Right ventricle myocardium inferior (tissue), 1 donor: ENCODE data around the gene DDX60. TPM values are rescaled to one million over a fixed set of nuclear protein-coding genes. Genes with fewer than 3 reads are reported as not detected.

ENCODE experiments used
- total RNA-seq: library from RNA; stranded (reverse); fragmentation: NEBNext Ultra II Directional; extraction: Animal tissue kit (Norgen Biotek cat#: 25700); gene quantifications from one replicate; pipeline ENCODE4 v1.2.1, GENCODE V29; 2021
- donor health status: DM: no; HTN: yes; CAD: no; lungs with severe emphysema.

The DDX60 gene
- total RNA-seq, 1 donor from 2014 or later = 7.7 TPM

Other genes with a start within 250 kb of the DDX60 start
- not detected for gene ANXA10, start 226.2 kb downstream of the DDX60 start, total RNA-seq
- 8.6 TPM for gene DDX60L, start 161.7 kb upstream of the DDX60 start, total RNA-seq
- 977 TPM for gene PALLD, start 178.3 kb upstream of the DDX60 start, total RNA-seq